HG03565 (cell line): ENCODE results near the gene CHML.

ENCODE experiments used
- ATAC-seq: cut with Tn5 transposase; IDR thresholded peaks from one replicate; pipeline ENCODE4 v1.9.1; 2021; ENCODE audit warnings: mild to moderate bottlenecking, moderate library complexity; ENCODE audit not compliant: unreplicated experiment

Gene CHML

DNA sequence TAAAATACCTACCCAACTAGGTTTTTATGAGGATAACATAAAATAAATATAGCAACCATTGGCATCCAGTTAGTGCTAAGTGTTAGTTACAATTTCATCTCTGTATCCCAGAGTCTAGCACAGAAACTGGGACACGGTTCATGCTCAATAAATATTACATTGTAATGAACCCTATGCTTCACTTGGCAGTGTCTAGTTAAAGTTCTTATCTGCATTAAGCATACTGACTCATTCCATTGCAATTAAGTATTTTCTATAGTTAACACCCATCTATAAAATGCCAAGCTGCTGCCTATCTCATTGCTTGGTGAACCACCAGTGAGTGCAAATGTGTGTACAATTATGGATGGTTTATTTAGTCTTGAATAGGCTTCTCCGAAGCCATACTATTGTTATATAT, 15.2 kb downstream of the CHML start:
- ATAC-seq: no peak

DNA sequence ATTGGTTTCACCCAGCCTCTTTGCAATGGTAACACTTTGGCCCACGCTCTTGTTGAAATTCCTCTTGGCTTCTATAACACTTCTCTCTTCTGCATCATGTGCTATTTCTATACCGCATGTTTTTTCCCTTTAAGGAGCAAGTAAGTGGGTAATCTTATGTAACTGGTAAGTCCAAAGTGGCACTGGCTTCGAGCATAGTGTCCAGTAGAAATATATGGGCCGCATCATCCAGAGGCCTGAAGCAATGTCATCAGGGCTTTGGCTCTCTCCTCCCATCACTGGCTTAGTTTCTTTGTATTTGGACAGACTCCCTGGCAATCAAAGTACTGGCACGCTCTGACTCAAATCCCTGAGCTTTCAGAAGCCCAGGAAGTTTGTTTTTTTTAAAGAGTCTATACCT, 17.5 kb downstream of the CHML start:
- no peak for ATAC-seq

- no peak for ATAC-seq
These were observed 22.7 kb downstream of the CHML start for GRCh38 chr1:241617426-241617825.

- no peak for ATAC-seq
These were observed 24.9 kb downstream of the CHML start for GRCh38 chr1:241615043-241615974.

- ATAC-seq: no peak
These were observed 25.6 kb downstream of the CHML start for GRCh38 chr1:241614572-241614971.

DNA sequence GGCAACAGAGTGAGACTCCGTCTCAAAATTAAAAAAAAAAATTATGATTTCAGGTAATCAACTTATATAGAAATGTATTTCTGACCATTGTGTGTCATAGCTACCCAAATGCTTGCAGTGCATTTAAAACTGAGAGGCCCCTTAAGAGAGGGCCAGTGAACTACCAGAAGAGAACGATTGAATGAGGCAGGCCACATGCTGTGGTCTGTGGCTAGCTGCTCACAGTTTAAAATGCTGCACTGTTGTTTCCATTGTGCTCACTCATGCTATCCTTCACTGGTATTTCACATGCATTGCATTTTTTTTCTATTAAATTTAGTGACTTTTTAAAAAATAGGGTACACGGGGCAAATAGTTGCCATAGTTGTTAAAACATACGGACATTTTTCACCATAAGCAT, 26.0 kb downstream of the CHML start:
- no peak for ATAC-seq

GRCh38 chr1:241612533-241613477, 27.4 kb downstream of the CHML start:
- ATAC-seq: no peak

DNA sequence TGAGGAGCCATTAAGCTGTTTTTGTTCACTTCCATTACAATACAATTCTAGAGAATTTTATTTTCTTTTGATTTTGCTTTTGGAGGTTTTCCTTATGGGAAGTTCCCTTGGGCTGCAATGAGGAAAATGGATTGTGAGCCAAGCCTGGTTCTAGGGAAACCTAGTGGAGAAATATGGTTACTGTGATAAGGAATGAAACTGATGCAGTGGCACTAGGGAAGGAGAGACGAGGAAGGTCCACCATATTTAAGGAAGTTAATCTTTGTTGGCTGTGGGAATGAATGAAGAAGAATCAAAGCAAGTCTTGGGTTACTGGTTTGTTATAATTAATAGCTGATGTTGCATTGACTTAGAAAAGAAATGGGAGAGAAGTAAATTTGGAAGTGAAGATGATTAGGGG, 28.4 kb downstream of the CHML start:
- ATAC-seq: no peak

GRCh38 chr1:241611063-241611462, 29.1 kb downstream of the CHML start:
- peak; percentile 81 for ATAC-seq

DNA sequence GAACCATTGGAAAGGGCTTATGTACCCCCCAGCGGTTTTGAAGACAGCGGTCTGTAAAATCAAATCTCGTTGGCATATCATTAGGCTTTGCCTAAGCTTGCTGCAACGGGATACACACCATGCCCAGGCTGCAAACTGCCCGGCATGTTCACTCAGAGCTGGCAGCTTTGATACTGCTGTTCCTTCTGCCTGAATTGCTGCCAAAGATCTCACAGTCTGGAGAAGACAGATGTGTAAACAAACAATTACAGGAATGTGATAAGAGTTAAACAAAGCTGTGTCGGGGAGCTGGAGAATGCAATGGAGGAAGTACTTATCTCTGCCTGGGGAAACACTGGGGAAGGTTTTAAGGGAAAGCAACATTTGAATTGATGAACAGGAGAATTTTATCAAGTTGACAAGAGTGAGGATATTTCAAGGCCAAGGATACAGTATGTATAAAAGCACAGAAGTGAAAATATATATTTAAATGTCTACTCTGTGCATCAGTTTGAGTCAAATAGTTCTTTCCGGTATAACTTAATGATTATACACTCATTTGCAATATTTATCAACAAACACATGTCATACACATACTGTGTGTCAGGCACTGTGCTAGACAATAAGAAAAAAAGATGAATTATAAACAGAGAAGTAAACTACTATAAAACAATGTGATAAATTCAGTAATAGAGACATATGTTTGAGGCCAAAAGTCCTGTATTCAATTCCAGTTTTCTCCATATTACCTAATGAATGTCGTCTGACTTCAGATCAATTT, 29.9 kb downstream of the CHML start:
- no peak for ATAC-seq

DNA sequence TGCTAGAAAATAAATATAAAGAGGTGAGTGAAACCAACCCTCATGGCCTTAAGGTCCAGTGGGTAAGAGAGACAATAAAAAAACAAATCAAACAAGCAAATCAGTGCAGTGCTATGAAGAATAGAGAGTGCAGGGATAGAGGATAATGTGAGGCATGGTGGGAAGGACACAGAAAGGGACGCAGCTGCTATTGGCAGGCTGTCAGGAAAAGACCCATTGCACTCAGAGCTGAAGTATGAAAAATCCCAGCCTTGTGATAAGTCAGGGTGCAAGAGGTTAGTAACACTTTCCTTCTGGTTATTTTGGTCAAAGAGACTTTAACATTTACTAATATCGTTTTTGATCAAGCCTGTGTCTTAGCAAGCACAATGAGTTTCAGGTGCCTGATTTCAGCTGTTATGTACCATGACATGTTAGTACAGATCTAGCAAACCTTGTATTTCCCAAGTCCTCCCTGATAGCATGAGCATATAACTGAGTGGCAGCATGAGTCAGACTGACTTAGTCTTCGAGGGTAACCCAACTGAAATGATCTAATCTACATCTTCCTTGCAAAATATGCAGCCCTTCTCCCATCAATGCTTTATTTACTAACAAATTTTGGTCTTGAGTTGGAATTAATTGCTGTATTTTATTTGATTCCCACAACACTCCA, 31.7 kb downstream of the CHML start:
- peak; percentile 35 for ATAC-seq

DNA sequence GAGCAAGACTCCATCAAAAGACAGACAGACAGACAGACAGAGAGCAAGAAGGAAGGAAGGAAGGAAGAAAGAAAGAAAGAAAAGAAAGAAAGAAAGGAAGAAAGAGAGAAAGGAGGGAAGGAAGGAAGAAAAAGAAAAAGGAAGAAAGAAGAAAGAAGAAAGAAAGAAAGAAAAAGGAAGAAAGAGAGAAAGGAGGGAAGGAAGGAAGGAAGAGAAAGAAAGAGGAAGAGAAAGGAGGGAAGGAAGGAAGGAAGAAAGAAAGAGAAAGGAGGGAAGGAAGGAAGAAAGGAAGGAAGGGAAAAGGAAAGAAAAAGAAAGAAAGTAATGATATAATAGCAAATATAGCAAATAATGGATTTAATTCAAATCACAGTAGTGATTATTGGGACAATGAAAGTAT, 32.7 kb downstream of the CHML start:
- ATAC-seq: no peak

GRCh38 chr1:241606544-241606943, 33.6 kb downstream of the CHML start:
- ATAC-seq: no peak

DNA sequence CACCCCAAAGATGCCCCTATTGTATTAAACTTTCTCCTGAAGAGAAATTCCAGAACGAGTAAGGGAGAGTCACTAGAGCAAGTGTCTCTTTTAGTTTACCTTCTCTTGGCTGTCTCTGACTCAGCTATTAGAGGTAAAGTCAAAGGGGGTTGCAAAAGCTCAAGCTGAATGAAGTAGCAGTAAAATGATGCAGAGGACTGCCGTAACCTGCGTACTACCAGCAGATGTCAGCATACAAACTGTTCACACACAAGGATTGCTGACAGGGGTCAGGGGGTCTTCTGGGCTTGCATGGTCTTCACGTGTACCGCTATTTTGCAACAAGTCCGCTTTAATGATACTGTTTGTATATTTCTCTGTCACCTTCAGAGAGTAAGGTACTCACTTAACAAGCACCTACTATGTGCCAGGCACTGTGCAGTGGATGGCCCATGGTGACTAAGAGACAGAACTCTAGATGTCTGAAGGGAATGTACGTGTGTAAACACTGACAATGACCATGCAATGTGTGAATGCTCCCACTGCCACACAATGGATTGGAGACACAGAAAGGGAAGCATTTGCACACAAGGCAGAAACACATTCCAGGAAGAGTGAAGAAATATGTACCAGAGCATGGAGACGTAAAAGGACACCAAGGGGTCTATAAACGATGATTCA, 34.9 kb downstream of the CHML start:
- no peak for ATAC-seq

DNA sequence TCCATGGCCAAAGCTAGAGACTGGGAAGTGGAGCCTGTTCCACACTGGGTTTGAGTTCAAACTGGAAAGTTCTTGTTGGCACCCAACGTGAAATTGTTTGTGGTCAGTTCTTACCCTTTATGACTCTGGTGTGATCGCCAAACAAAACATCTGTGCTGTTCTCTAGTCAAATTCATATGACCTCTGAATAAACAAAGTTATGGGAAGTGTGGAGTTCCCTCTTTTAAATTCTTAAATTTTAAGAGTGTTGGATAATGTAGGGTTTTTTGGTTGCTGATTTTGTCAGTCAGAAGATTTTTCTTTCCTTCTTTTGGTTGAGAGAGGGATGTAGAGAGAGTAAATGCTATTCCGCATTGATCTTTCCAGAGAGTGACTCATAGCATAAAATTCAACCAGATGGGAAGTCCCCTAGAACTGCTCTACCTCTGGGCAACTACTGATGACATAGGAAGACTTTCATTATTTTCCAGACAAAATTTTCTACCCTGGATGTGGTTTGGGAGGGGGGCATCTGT, 36.4 kb downstream of the CHML start:
- no peak for ATAC-seq

GRCh38 chr1:241600496-241600901, 39.7 kb downstream of the CHML start:
- ATAC-seq: peak; percentile 87

DNA sequence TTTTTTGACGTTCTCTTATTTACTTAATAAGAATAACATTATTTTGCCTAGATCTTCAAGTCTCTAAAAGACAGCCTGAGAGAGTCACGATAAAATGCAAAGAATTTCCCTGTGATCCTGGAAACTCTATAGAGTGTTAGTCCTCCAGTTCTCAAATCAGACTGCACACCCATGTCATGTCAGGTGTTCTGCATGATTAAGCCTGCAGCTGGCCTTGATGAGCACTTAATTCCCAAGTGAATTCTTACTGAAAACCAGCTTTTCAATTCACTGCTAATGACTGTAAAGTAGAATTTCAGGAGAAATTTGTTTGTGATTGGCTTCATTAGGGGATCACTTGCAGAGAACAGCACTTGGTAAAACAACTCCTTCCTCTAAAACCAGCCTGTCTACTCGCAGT, 41.9 kb downstream of the CHML start:
- ATAC-seq: no peak

GRCh38 chr1:241596633-241597032, 43.5 kb downstream of the CHML start:
- no peak for ATAC-seq

DNA sequence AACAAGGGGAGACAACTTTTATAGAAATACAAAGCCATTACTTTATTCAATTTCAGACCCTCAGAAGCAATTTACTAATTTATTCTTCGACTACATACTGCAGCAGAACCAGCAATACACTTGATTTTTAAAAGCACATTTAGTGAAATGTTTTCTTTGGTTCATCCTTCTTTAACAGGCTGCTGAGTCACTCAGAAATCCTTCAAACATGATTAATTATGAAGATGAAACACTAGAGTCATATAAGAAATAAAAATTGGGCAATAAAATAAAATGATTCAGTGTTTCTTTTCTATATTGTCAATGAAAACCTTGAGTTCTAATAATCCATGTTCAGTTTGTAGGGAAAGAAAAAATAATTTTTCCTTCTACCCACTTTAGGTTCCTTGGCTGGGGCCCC, 47.0 kb downstream of the CHML start:
- no peak for ATAC-seq
